ENCODE results near the gene MIS18A. TPM values are rescaled to one million over a fixed set of nuclear protein-coding genes. Genes with fewer than 3 reads are reported as not detected.

Gene MIS18A
- total RNA-seq, 1 experiment from 2014 or later = 10.7 TPM

DNA sequence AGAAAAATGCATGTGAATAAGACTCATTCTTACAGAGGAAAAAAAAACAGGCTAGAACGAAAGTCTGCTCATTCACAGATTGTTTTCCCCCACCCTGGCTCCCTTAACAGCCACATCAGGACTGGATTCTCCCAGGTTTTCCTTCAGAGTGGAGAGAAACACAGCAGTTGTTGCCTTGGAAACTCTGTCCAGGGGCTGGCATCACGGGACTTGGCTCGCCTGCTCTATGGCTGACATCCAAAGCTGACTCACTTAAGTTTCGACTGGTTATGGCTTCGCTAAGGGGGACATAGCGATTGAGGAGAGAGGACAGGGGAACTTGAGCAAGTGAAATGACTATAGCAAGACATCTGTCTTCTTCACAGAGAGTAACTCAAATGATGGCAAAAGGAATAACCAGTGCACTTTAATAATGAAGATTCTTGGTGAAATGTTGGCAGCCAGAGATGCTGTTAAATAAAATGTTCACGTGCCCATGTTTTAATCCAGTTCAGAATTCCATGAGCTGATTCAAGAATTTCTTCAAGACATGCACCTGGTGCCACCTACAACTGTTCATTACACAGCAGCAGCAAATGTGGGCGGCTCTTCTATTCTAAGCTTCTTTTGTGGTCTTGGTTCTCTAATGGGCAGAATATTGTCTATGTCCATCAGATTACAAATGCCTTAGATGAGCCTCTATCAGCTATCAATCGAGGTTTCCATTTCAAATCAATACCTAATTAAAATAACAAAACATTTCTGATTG is 21.8 kb downstream of the MIS18A start:
- DNase-seq (ENCODE audit: extremely low read depth, low read depth) = no peak

DNA sequence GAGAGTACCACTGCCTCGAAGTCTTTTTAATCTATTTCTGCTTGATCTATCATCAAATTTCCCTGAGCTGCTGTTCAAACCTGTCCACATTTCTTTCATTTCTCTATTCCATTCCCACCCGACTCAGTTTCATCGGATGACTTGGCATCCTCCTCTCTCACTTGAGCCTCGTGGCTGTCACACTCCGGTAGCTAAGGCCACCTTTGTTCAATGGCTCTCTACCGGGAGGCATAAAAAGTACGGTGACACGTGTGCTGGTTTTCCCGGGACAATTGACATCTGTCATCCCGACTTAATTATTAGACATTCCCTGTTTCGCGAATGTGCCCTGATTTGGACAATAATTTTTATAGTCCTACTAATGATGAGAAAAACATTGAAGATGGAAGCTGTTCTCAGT is 22.6 kb downstream of the MIS18A start:
- no peak for DNase-seq (ENCODE audit: extremely low read depth, low read depth)

DNA sequence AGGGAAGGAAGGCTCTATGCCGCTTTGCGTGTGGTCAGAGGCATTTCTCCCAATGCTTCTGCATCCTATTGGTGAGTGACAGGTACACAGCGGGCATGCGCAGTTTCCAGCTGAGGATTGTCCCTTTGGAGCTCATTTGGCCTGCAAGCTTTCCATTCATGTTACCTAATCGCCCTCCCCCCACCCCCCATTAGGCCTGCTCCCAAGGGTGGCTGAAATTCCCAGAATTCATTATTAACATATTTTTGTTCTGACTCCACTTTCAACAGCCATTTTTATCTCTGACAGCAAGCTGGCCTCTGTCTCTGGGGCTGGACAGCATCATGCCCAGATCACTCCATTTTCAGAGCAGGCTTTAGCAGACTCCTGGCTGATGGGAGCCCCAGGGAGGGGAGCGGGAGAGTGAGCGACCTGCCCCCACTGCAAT is 25.6 kb downstream of the MIS18A start:
- DNase-seq (ENCODE audit: extremely low read depth, low read depth) = no peak

DNA sequence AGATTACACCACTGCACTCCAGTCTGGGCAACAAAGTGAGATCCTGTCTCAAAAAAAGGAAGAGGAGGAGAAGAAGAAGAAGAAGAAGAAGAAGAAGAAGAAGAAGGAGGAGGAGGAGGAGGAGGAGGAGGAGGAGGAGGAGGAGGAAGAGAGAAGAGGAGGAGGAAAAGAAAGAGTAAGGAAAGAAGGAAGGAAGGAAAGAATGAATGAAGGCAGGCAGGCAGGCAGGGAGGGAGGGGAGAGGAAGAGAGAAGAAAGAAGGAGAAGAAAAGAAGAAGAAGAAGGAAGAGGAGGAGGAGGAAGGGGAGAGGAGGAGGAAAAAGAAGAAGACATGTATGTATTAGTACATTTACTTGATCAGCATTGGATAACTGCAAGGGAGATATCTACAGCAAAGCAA is 26.7 kb downstream of the MIS18A start:
- DNase-seq (ENCODE audit: extremely low read depth, low read depth) = no peak

DNA sequence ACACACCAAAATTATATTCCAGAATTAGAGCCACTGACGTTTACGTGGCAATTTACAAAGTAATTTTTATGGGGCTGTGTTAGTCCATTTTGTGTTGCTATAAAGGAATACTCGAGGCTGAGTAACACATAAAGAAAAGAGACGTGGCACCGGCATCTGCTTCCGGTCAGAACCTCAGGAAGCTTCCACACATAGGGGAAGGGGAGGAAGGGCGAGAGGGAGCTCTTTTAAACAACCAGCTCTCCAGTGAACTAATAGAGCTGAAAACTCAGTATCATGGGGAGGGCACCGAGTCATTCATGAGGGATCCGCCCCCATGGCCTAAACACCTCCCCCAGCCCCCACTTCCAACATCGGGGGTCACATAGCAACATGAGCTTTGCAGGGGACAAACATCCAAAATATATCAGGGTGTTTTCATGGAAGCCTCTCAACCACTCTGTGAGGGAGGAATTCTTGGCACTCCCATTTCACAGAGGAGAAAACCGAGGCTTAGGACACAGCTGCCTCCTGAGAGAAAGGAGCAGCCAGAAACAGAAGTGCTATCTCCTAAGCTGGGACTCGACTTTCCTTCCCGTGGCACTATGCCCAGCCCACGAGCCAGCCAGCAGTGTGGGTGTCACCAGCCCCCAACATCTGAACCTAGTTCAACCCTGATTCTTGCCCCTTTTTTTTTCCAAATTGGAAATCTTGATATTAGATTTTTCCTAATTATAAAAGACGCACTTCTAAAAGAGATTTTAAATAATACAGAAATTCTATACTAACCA is 29.2 kb downstream of the MIS18A start:
- DNase-seq (ENCODE audit: extremely low read depth, low read depth) = no peak

DNA sequence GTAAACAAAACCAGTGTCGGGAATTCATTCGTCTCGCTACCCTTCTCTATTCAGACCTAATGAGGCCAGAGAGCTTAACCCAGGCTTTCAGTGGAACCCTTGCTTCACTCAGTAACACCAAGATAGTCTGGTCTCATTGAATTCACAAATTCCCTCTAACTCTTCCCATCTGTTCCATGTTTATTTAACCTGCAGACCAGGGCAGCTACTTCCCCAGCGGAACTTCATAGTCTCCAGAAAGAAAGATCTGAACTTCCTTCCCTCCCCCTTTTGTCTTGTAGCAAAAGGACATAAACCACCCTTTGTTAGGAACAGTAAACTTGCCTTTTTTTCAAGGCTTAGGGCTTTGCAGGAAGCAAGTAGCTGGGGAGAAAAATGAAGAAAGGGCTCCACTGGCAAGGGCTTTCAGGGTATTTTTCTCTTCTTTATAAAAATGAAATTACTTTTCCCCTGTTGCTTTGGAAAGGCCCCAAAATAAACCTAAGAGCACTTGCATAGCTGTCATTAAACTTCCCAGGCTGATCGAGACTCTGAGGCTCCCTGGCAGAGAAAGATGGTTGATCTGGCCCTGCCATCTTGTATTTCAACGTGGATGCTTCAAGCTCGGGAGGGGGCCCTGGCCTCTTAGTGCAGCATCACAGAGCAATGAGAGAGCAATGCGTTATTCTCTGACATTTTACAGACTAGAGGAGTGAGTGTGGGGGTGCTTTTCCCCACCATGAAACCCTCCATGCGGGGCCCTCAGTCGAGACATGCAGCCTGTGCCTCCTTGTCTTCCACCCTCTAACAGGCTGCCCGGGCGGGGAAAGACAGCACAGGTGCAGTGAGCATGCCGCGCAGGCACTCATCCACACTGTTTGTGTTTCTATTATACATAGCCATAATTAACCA is 30.0 kb downstream of the MIS18A start:
- no peak for DNase-seq (ENCODE audit: extremely low read depth, low read depth)

DNA sequence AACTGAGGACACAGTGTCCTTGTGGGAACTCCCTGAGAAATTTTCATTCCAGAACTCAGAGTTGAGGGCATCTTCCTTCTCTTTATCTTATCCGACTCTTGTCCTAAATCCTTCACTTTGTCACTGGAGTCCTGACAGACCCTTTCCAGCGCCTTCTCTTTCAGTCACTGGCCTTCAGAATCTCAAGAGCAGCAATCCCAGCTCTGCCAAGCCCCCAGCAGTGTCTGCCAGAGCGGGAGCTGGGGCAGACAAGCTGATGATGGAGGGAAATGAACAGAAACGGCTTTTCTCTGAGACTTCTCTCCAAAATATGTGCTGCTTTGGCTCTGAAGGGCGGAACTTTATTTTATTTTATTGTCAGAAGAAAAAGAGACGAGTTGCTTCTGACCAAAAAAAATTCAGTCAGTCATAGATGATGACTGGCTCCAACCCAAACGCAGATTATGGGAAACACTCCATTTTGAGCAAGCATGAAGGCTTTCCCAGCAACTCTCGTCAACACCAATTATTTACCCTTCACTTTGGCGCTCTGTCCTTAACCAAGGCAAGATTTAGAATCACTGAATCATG is 32.2 kb downstream of the MIS18A start:
- DNase-seq (ENCODE audit: extremely low read depth, low read depth) = no peak

DNA sequence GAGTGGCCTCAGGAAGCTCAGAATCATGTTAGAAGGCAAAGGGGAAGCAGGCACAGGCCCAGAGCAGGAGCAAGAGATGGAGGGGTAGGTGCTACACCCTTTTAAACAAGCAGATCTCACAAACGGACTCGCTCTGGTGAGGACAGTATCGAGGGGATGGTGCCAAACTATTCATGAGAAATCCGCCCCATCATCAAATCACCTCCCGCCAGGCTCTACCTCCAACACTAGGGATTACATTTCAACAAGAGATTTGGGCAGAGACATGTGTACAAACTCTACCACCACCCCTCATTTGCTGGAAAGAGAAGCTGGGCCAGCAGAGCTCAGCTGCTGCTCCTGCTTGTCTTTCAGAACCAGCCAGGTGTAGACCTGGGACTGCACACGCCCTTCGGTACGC is 32.9 kb downstream of the MIS18A start:
- no peak for DNase-seq (ENCODE audit: extremely low read depth, low read depth)

DNA sequence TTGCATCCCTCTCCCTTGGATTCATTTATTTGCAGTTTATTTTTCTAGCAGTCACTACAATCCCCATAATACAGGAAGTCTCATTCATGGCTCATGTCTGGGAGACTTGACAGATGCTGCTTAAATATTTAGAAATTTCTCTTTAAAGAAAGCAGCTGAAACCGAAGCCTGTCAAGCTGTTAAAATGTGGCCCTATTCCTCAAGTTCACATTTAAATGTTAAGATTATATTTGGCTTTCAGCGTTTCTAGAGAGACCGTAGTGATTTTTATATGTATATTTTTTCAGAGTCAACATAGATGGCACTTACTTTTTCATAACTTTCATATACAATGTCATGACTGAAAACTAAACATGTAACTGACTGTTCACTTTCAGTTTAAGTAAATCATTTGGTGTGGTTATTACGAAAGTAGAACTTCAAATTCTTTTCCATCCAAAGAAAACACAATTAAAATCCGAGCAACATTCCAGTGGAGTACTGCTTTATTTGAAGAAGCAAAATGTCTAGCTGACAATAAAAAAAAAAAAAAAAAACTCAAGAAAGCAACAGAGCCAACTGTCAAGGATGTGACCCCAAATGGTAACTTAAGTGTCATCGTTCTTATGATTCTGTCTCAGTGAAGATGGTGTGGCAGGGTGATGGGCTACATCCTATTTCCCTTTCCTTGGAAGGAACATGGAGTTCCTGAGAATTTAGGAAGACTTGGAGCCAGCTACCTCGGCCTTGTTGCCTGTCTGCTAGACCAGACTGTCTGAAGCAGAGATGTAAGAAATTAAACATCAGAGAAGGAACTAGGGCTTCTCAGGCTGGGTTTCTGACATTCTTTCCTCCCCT is 37.8 kb downstream of the MIS18A start:
- DNase-seq (ENCODE audit: extremely low read depth, low read depth) = no peak

DNA sequence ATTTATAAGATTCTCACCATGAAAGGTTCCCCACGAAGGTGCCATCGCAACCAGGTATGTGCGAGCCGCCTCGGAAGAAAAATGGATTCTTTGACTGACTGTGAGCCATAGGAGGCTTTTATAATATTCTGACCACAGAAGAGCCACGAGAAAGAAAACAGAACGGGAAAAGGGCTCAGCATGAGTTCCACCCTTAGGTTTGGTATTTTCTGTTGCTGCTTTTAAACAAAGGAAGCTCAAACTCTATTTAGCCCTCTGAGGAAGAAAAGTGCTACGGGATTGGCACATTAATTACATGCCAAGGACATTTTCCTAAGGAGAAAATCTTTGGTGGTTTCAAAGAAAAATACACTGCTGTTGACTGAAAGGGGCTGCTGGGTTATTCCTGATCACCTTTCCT is 39.3 kb downstream of the MIS18A start:
- no peak for DNase-seq (ENCODE audit: extremely low read depth, low read depth)

DNA sequence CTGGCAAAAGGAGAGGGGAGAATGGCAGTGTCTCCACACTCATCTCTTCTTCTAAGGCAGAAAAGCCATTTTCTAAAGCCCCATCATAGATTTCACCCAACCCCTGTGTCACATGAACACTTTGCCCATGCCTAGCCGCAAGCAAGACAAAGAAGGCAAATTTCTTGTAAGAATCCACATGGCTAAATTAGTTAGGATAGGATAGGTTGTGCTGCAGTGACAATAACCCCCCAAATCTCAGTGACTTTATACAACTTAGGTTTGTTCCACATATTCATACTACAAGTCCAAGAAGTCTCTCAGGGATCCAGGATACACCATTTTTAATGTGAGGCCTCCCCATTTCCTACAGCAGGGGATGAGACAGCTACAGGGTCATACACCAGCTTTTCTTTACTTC is 40.8 kb downstream of the MIS18A start:
- DNase-seq (ENCODE audit: extremely low read depth, low read depth) = no peak

DNA sequence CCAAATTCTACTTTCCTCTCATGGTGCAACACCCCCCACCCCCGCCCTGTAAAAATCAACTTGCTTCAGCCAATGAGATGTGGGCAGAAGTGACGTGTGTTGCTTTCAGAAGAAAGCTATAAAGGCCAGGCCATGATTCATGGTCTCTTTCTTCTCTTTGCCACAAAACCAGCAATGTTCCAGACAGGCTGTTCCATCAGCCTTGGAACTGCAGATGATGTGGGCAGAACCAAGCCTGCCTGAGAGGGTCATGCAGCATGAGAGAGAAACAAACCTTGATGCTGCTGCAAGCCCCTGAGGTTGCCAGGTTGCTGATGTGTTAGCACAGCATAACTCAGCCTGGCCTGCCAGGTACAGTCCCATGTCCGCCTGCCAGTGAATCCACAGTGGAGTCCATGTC is 41.8 kb downstream of the MIS18A start:
- no peak for DNase-seq (ENCODE audit: extremely low read depth, low read depth)

DNA sequence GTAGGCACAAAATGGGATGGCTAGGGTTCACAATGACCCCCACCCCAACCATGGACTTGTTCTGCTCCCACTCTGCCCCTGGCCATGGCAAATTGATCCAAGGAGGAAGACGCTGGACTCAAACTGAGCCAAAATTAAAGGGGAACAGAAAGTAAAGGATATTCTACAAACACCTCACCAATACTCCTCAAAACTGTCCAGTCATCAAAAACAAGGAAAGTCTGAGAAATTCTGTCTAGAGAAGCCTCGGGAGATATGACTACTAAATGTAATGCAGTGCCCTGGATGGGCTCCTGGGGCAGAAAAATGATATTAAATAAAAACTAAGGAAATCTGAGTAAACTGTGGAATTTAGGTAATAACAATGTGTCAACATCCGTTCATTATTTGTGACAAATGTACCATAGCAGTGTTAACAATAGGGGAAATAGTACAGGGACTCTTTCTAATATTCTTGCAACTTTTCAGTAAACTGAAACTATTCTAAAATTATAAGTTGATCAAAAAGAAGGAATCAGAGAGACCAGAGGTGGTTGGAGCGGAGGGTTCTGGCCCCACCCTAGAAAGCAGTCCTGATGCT is 45.0 kb downstream of the MIS18A start:
- DNase-seq (ENCODE audit: extremely low read depth, low read depth) = no peak

DNA sequence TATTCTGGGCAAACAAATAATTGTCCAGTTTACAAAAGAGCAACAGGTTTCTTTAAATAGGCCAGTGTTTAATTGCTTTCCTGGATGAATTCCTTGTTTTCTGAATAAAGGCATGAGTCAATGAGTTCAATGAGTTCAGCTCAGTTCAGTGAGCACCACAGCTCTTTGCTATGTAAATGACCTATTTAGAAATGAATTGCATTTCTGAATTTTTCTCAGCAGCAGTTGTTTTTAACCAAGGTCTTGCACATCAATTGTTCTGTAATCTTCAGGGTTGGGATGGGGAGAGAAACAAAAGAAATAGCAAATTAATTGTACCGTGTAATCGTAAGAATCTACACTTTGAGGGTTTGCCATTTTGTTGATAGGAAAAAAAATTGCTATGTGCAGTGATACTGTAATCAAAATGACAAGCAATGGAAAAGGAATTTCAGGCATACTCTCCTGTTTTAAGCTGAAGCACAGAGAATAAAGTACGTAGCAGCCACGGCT is 45.7 kb downstream of the MIS18A start:
- DNase-seq (ENCODE audit: extremely low read depth, low read depth) = no peak

DNA sequence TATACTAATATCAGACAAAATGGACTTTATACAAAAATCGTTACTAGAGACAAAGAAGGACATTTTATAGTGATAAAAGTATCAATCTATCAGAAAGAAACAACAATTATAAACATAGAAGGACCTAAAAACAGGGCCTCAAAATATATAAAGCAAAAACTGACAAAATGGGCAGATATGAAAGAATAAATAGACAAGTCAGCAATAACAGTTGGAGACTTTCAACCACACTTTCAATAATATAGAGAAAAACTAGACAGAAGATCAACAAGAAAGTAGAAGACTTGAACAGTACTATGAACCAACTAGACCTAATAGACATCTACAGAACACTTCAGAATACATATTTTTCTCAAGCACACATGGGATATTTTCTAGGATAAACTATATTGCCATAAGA is 52.4 kb downstream of the MIS18A start:
- DNase-seq (ENCODE audit: extremely low read depth, low read depth) = no peak

Measured in NCI-H460 (cell line).